Measurements from ENCODE around the gene ZNF608.

DNA sequence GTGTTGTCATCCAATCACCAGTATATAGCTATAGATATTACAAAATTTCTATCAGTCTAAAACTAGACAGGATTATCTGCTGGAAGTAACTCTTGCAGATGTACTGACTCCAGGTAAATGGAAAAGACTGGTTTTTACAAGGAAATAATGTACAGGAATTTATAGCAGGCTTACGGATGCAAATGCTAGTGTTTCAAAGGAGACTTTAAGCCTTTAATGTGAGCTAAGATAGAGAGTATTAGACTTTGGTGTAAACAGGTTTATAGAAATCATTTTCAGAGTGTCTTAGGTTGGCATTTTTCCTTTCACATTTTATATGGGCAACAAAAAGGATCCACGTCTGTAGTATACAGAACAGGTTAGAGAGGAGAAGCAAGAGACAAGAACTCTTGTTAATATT, 16.1 kb downstream of the ZNF608 start:
- TF ChIP-seq, protein P1, sequence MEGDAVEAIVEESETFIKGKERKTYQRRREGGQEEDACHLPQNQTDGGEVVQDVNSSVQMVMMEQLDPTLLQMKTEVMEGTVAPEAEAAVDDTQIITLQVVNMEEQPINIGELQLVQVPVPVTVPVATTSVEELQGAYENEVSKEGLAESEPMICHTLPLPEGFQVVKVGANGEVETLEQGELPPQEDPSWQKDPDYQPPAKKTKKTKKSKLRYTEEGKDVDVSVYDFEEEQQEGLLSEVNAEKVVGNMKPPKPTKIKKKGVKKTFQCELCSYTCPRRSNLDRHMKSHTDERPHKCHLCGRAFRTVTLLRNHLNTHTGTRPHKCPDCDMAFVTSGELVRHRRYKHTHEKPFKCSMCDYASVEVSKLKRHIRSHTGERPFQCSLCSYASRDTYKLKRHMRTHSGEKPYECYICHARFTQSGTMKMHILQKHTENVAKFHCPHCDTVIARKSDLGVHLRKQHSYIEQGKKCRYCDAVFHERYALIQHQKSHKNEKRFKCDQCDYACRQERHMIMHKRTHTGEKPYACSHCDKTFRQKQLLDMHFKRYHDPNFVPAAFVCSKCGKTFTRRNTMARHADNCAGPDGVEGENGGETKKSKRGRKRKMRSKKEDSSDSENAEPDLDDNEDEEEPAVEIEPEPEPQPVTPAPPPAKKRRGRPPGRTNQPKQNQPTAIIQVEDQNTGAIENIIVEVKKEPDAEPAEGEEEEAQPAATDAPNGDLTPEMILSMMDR (IDR thresholded peaks at IDR 0.05 in 2 of 3, conservative IDR thresholded peaks at IDR 0.05 in 1 of 3; ENCODE audit: borderline replicate concordance in 1 of 3, insufficient read depth in 1 of 3, low read depth in 2 of 3, low read length in 2 of 3): no peak
- TF ChIP-seq YY1 (IDR thresholded peaks at IDR 0.05; ENCODE audit: extremely low read depth, insufficient replicate concordance, low read depth, low read length) (no peak), RAD21 (IDR thresholded peaks at IDR 0.05; ENCODE audit: low read depth) (no peak), POLR2AphosphoS5 (IDR thresholded peaks at IDR 0.05; ENCODE audit: low read depth, low read length) (no peak), JUND (IDR thresholded peaks at IDR 0.05) (no peak)
- TF ChIP-seq, protein P2, sequence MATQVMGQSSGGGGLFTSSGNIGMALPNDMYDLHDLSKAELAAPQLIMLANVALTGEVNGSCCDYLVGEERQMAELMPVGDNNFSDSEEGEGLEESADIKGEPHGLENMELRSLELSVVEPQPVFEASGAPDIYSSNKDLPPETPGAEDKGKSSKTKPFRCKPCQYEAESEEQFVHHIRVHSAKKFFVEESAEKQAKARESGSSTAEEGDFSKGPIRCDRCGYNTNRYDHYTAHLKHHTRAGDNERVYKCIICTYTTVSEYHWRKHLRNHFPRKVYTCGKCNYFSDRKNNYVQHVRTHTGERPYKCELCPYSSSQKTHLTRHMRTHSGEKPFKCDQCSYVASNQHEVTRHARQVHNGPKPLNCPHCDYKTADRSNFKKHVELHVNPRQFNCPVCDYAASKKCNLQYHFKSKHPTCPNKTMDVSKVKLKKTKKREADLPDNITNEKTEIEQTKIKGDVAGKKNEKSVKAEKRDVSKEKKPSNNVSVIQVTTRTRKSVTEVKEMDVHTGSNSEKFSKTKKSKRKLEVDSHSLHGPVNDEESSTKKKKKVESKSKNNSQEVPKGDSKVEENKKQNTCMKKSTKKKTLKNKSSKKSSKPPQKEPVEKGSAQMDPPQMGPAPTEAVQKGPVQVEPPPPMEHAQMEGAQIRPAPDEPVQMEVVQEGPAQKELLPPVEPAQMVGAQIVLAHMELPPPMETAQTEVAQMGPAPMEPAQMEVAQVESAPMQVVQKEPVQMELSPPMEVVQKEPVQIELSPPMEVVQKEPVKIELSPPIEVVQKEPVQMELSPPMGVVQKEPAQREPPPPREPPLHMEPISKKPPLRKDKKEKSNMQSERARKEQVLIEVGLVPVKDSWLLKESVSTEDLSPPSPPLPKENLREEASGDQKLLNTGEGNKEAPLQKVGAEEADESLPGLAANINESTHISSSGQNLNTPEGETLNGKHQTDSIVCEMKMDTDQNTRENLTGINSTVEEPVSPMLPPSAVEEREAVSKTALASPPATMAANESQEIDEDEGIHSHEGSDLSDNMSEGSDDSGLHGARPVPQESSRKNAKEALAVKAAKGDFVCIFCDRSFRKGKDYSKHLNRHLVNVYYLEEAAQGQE (IDR thresholded peaks at IDR 0.05; ENCODE audit: low read depth): no peak

All from HCT116 (cell line).